Measurements from ENCODE around the gene METTL21C. TPM values are rescaled to one million over a fixed set of nuclear protein-coding genes. Genes with fewer than 3 reads are reported as not detected.

The METTL21C gene
- total and polyA plus RNA-seq, 3 donors from 2014 or later: 0.25 to 1.8 TPM; not detected in 1

DNA sequence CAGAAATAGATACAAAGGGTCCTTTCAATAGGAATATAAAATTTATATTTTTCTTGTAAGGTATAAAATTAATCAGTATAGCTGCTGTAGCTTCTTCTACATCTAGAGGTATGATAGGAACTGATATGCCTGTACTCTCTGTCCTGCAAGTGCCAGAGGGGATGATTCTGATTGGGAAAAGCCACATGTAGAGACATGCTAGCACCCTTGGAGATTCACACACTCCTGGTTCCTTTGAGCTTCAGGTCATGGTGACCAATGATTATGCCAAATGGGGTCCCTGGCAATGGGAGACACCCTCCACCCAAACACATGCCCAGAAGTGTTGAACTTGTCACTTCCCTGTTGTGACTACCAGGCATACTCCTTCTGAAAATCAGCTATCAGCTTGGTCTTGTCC, 14.7 kb upstream of the METTL21C start:
- Histone ChIP-seq H3K4me1 (no peaks in the 10 kb centered on the region), H3K9me3 (no peaks in the 10 kb centered on the region), H3K27me3 (no peaks in the 10 kb centered on the region), H3K27ac (no peak overlapping the region), H3K36me3 (ENCODE audit: low read depth, missing control alignments) (no peaks in the 10 kb centered on the region), H3K4me3 (no peak overlapping the region)
- no peak for DNase-seq
- TF ChIP-seq CTCF (IDR thresholded peaks at IDR 0.05): no peak
- TF ChIP-seq POLR2A (IDR thresholded peaks at IDR 0.05): no peak
- intact Hi-C loops (cut with DNase I; ENCODE audit: low total_unique reads): no loop called here

DNA sequence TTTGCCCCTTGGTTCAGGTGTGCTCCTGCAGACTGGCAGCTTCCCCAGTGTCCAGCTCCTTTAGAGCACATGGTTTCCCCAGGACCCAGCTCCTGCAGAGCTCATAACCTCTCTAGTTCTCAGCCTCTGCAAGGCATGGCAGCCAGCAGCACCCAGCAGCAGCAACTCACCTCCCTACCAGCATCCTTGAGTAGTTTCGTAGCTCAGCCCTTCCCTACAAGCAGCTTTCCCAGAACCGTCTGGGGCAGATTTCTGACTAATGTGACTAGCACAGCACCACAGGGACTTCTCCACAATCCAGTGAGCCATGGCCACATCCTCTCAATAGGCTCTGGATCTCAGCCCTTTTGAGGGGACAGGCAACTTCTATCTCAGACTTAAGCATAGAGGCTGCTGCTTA, 14.1 kb upstream of the METTL21C start:
- Histone ChIP-seq H3K36me3 (ENCODE audit: low read depth, missing control alignments) (no peaks in the 10 kb centered on the region), H3K4me3 (no peak overlapping the region), H3K4me1 (no peaks in the 10 kb centered on the region), H3K9me3 (no peaks in the 10 kb centered on the region), H3K27me3 (no peaks in the 10 kb centered on the region), H3K27ac (no peak overlapping the region)
- DNase-seq: no peak
- TF ChIP-seq POLR2A (IDR thresholded peaks at IDR 0.05): no peak
- TF ChIP-seq CTCF (IDR thresholded peaks at IDR 0.05): no peak
- 90 to 95% methylated on average over 2 of the region's 2 CpGs for WGBS, 2 donors
- intact Hi-C loops (cut with DNase I; ENCODE audit: low total_unique reads): no loop called here

DNA sequence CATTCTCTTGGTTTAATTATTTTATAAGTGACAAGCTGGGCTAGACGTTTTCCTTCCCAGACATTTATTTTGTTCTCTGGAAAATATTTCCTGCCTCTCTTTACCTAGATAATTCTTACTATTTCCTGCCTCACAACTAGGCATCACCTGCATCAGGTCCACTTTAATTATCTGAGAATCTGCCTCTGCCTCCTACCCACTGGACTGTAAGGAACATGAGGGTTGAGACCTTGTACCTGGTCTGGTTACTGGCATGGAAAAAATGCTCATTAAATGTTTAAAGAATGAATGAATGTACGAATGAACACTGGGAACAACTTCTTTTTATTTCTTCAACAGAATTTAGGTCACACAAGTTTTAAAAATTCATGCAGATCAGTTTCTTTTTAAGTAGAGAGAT, 13.4 kb upstream of the METTL21C start:
- no peaks in the 10 kb centered on the region for H3K9me3 ChIP-seq
- no peaks in the 10 kb centered on the region for H3K27me3 ChIP-seq
- DNase-seq: no peak
- no peak overlapping the region for H3K4me3 ChIP-seq
- no peaks in the 10 kb centered on the region for H3K4me1 ChIP-seq
- H3K36me3 ChIP-seq (ENCODE audit: low read depth, missing control alignments): no peaks in the 10 kb centered on the region
- intact Hi-C loops (cut with DNase I; ENCODE audit: low total_unique reads): no loop called here
- TF ChIP-seq POLR2A (IDR thresholded peaks at IDR 0.05) (no peak), CTCF (IDR thresholded peaks at IDR 0.05) (no peak)
- whole genome bisulfite sequencing, 2 donors: 60 to 71% methylated on average over 2 of the region's 2 CpGs
- H3K27ac ChIP-seq: no peak overlapping the region

GRCh38 chr13:102707467-102707866, 12.6 kb upstream of the METTL21C start:
- DNase-seq: no peak
- 26 to 31% methylated on average over 4 of the region's 4 CpGs for WGBS, 2 donors
- H3K4me1 ChIP-seq: no peaks in the 10 kb centered on the region
- H3K27me3 ChIP-seq: no peaks in the 10 kb centered on the region
- no peak overlapping the region for H3K27ac ChIP-seq
- no peaks in the 10 kb centered on the region for H3K9me3 ChIP-seq
- intact Hi-C loops (cut with DNase I; ENCODE audit: low total_unique reads): no loop called here
- H3K4me3 ChIP-seq: no peak overlapping the region
- no peaks in the 10 kb centered on the region for H3K36me3 ChIP-seq (ENCODE audit: low read depth, missing control alignments)
- TF ChIP-seq POLR2A (IDR thresholded peaks at IDR 0.05): no peak
- no peak for TF ChIP-seq CTCF (IDR thresholded peaks at IDR 0.05)

GRCh38 chr13:102704238-102705058, 9.6 kb upstream of the METTL21C start:
- no peaks in the 10 kb centered on the region for H3K9me3 ChIP-seq
- intact Hi-C loops (cut with DNase I; ENCODE audit: low total_unique reads): no loop called here
- H3K4me3 ChIP-seq: no peak overlapping the region
- H3K27ac ChIP-seq: no peak overlapping the region
- no peaks in the 10 kb centered on the region for H3K36me3 ChIP-seq (ENCODE audit: low read depth, missing control alignments)
- no peak for TF ChIP-seq CTCF (IDR thresholded peaks at IDR 0.05)
- no peak for TF ChIP-seq POLR2A (IDR thresholded peaks at IDR 0.05)
- no peaks in the 10 kb centered on the region for H3K4me1 ChIP-seq
- DNase-seq: no peak
- H3K27me3 ChIP-seq: no peaks in the 10 kb centered on the region
- WGBS, 2 donors: 87 to 90% methylated on average over 6 of the region's 6 CpGs
